Trophoblast cell (in vitro differentiated cells and primary cell): ENCODE measurements around the gene NOD2.

Experiments
- DNase-seq, 2 donors: peaks; one replicate each; pipeline ENCODE4 v3.0.0-alpha.2; 2016
- H2AFZ ChIP-seq: 2 replicates; pipeline ENCODE4 v1.6.1; 2013; ENCODE audit warnings: low read length, moderate library complexity, mild to moderate bottlenecking; ENCODE audit not compliant: insufficient read depth, poor library complexity
- H2AK5ac ChIP-seq: 2 replicates; pipeline ENCODE4 v1.6.1; 2013; ENCODE audit warnings: mild to moderate bottlenecking, low read length
- H2BK120ac ChIP-seq: 2 replicates; pipeline ENCODE4 v1.6.1; 2013; ENCODE audit warnings: low read length, mild to moderate bottlenecking, moderate library complexity; ENCODE audit not compliant: insufficient read depth, poor library complexity
- H2BK12ac ChIP-seq: 2 replicates; pipeline ENCODE4 v1.6.1; 2013; ENCODE audit warnings: mild to moderate bottlenecking, low read length, moderate library complexity
- H2BK5ac ChIP-seq: 2 replicates; pipeline ENCODE4 v1.6.1; 2013; ENCODE audit warnings: low read length, low read depth, moderate library complexity, mild to moderate bottlenecking; ENCODE audit not compliant: poor library complexity
- H3K14ac ChIP-seq: 2 replicates; pipeline ENCODE4 v1.6.1; 2013; ENCODE audit warnings: mild to moderate bottlenecking, low read length
- H3K18ac ChIP-seq: 2 replicates; pipeline ENCODE4 v1.6.1; 2013; ENCODE audit warnings: mild to moderate bottlenecking, low read length
- H3K23ac ChIP-seq: 2 replicates; pipeline ENCODE4 v1.6.1; 2013; ENCODE audit warnings: low read length
- H3K27ac ChIP-seq: 2 replicates; pipeline ENCODE4 v1.5.1; 2013; ENCODE audit warnings: low read depth, mild to moderate bottlenecking, inconsistent platforms, low read length, moderate library complexity
- H3K27me3 ChIP-seq: 2 replicates; pipeline ENCODE4 v1.6.1; 2013; ENCODE audit warnings: inconsistent platforms, mild to moderate bottlenecking, low read length, moderate library complexity; ENCODE audit not compliant: insufficient read depth
- H3K36me3 ChIP-seq, 2 experiments: 1 replicate in 1 of 2; 2 replicates in 1 of 2; pipeline ENCODE4 v1.6.1; 2013; ENCODE audit warnings: low read length in 2 of 2, mild to moderate bottlenecking in 2 of 2, moderate library complexity in 1 of 2; ENCODE audit not compliant: insufficient read depth in 2 of 2, control insufficient read depth in 1 of 2
- H3K4ac ChIP-seq: 2 replicates; pipeline ENCODE4 v1.6.1; 2013; ENCODE audit warnings: low read depth, mild to moderate bottlenecking, low read length, moderate library complexity
- H3K4me1 ChIP-seq, 2 experiments: 1 replicate in 1 of 2; 2 replicates in 1 of 2; pipeline ENCODE4 v1.6.1; 2013; ENCODE audit warnings: low read length in 2 of 2, mild to moderate bottlenecking in 2 of 2, moderate library complexity in 1 of 2; ENCODE audit not compliant: insufficient read depth in 2 of 2, control insufficient read depth in 1 of 2
- H3K4me2 ChIP-seq: 2 replicates; pipeline ENCODE4 v1.6.1; 2013; ENCODE audit warnings: inconsistent platforms, mild to moderate bottlenecking, low read length, moderate library complexity
- H3K4me3 ChIP-seq: 2 replicates; pipeline ENCODE4 v1.5.1; 2013; ENCODE audit warnings: mild to moderate bottlenecking, low read depth, low read length, inconsistent platforms
- H3K79me1 ChIP-seq: one replicate; pipeline ENCODE4 v1.6.1; 2013; ENCODE audit warnings: low read length
- H3K79me2 ChIP-seq: 2 replicates; pipeline ENCODE4 v1.6.1; 2013; ENCODE audit warnings: low read length, mild to moderate bottlenecking; ENCODE audit not compliant: control insufficient read depth, insufficient read depth, poor library complexity
- H3K9ac ChIP-seq: 2 replicates; pipeline ENCODE4 v1.6.1; 2013; ENCODE audit warnings: mild to moderate bottlenecking, low read length
- H3K9me3 ChIP-seq: 2 replicates; pipeline ENCODE4 v1.6.1; 2013; ENCODE audit warnings: low read depth, mild to moderate bottlenecking, control low read depth, inconsistent platforms, low read length; ENCODE audit not compliant: insufficient read depth
- H4K12ac ChIP-seq: 2 replicates; pipeline ENCODE4 v1.6.1; 2013; ENCODE audit warnings: low read depth, mild to moderate bottlenecking, low read length, moderate library complexity
- H4K8ac ChIP-seq: 2 replicates; pipeline ENCODE4 v1.6.1; 2013; ENCODE audit warnings: low read depth, mild to moderate bottlenecking, low read length, moderate library complexity
- H4K91ac ChIP-seq: one replicate; pipeline ENCODE4 v1.6.1; 2013; ENCODE audit warnings: low read depth, mild to moderate bottlenecking, low read length, moderate library complexity
- WGBS: extraction: QIAGEN DNeasy Blood & Tissue Kit; methylation state at CpG from one replicate; pipeline ENCODE4 v1.1.7; 2013; ENCODE audit warnings: missing lambda C conversion rate; ENCODE audit not compliant: insufficient read length, insufficient coverage; ENCODE audit errors: extremely low coverage; 5-methylcytosine and 5-hydroxymethylcytosine counted together

Gene NOD2

GRCh38 chr16:50673496-50674275 is 19.7 kb upstream of the NOD2 start:
- Histone ChIP-seq H3K4me3 (no peak overlapping the region), H2BK5ac (no peak overlapping the region), H3K23ac (no peak overlapping the region), H3K4me1 (peaks cover 8 to 15% of the 10 kb centered on the region in 2 experiments), H3K79me1 (no peaks in the 10 kb centered on the region), H4K8ac (no peak overlapping the region), H3K9ac (no peak overlapping the region), H2AK5ac (no peak overlapping the region), H3K18ac (no peak overlapping the region), H3K4me2 (no peak overlapping the region), H2BK120ac (no peak overlapping the region), H3K79me2 (no peaks in the 10 kb centered on the region), H3K4ac (no peak overlapping the region), H4K12ac (no peak overlapping the region), H3K27ac (no peak overlapping the region), H3K9me3 (peaks cover 8% of the 10 kb centered on the region), H2BK12ac (no peak overlapping the region), H3K27me3 (no peaks in the 10 kb centered on the region), H2AFZ (no peak overlapping the region), H3K36me3 (peaks cover 0 to 1% of the 10 kb centered on the region in 2 experiments), H3K14ac (no peak overlapping the region), H4K91ac (no peak overlapping the region)
- DNase-seq, result no peak
- no CpG with 5 or more reads among the region's 70 CpGs for WGBS

GRCh38 chr16:50674831-50675230 is 18.6 kb upstream of the NOD2 start:
- Histone ChIP-seq H3K9ac (no peak overlapping the region), H3K4me1 (peaks cover 5 to 10% of the 10 kb centered on the region in 2 experiments), H2BK12ac (no peak overlapping the region), H2BK120ac (no peak overlapping the region), H3K4me2 (no peak overlapping the region), H3K27me3 (no peaks in the 10 kb centered on the region), H3K79me1 (no peaks in the 10 kb centered on the region), H3K23ac (no peak overlapping the region), H4K12ac (no peak overlapping the region), H2AFZ (no peak overlapping the region), H2AK5ac (no peak overlapping the region), H3K36me3 (peaks cover 0 to 1% of the 10 kb centered on the region in 2 experiments), H3K9me3 (peaks cover 8% of the 10 kb centered on the region), H3K79me2 (no peaks in the 10 kb centered on the region), H3K4me3 (no peak overlapping the region), H3K4ac (no peak overlapping the region), H4K8ac (no peak overlapping the region), H3K18ac (no peak overlapping the region), H3K27ac (no peak overlapping the region), H2BK5ac (no peak overlapping the region), H3K14ac (no peak overlapping the region), H4K91ac (no peak overlapping the region)
- no peak for DNase-seq
- no CpG with 5 or more reads among the region's 4 CpGs for WGBS

- Histone ChIP-seq H4K91ac (no peak overlapping the region), H3K4ac (no peak overlapping the region), H2BK120ac (no peak overlapping the region), H3K4me2 (no peak overlapping the region), H2AFZ (no peak overlapping the region), H4K12ac (no peak overlapping the region), H3K4me1 (peaks cover 5 to 10% of the 10 kb centered on the region in 2 experiments), H3K27me3 (no peaks in the 10 kb centered on the region), H3K9me3 (peaks cover 6% of the 10 kb centered on the region), H3K18ac (no peak overlapping the region), H2BK12ac (no peak overlapping the region), H3K79me2 (no peaks in the 10 kb centered on the region), H3K27ac (no peak overlapping the region), H2AK5ac (no peak overlapping the region), H3K36me3 (peaks cover 0 to 1% of the 10 kb centered on the region in 2 experiments), H4K8ac (no peak overlapping the region), H3K23ac (no peak overlapping the region), H3K9ac (no peak overlapping the region), H3K79me1 (no peaks in the 10 kb centered on the region), H3K14ac (no peak overlapping the region), H2BK5ac (no peak overlapping the region), H3K4me3 (no peak overlapping the region)
- WGBS, result no CpG with 5 or more reads among the region's 23 CpGs
- DNase-seq, result peak in 1 of 2 donors; percentile 41
Observed at GRCh38 chr16:50675686-50676610, 17.5 kb upstream of the NOD2 start.

GRCh38 chr16:50676684-50677225 is 16.7 kb upstream of the NOD2 start:
- H3K4me2 ChIP-seq, result no peak overlapping the region
- H3K14ac ChIP-seq, result no peak overlapping the region
- no CpG with 5 or more reads among the region's 9 CpGs for WGBS
- H3K4me3 ChIP-seq, result no peak overlapping the region
- H4K12ac ChIP-seq, result no peak overlapping the region
- no peak overlapping the region for H3K4ac ChIP-seq
- H3K9me3 ChIP-seq, result peaks cover 6% of the 10 kb centered on the region
- H2BK120ac ChIP-seq, result no peak overlapping the region
- DNase-seq, result no peak
- no peak overlapping the region for H2AK5ac ChIP-seq
- no peak overlapping the region for H3K23ac ChIP-seq
- no peaks in the 10 kb centered on the region for H3K79me2 ChIP-seq
- no peak overlapping the region for H2BK12ac ChIP-seq
- H3K27ac ChIP-seq, result no peak overlapping the region
- no peaks in the 10 kb centered on the region for H3K27me3 ChIP-seq
- H2AFZ ChIP-seq, result no peak overlapping the region
- no peak overlapping the region for H4K91ac ChIP-seq
- no peak overlapping the region for H2BK5ac ChIP-seq
- no peak overlapping the region for H4K8ac ChIP-seq
- H3K18ac ChIP-seq, result no peak overlapping the region
- peaks cover 0 to 1% of the 10 kb centered on the region in 2 experiments for H3K36me3 ChIP-seq
- no peak overlapping the region for H3K9ac ChIP-seq
- H3K79me1 ChIP-seq, result no peaks in the 10 kb centered on the region
- peaks cover 5 to 10% of the 10 kb centered on the region in 2 experiments for H3K4me1 ChIP-seq
